ENCODE data around the gene KRTAP5-4. TPM values are rescaled to one million over a fixed set of nuclear protein-coding genes. Genes with fewer than 3 reads are reported as not detected.
"Not testable (repeated sequence)": the region's sequence is repeated elsewhere in the genome, so short reads cannot be mapped to it uniquely, and the experiment has no call there.

The KRTAP5-4 gene, protein sequence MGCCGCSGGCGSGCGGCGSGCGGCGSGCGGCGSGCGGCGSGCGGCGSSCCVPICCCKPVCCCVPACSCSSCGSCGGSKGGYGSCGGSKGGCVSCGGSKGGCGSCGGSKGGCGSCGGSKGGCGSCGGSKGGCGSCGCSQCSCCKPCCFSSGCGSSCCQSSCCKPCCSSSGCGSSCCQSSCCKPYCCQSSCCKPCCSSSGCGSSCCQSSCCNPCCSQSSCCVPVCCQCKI
- total RNA-seq: not detected
- total RNA-seq (2013): not detected
- 0 reads per million in 29 experiments for total RNA-seq

- H3K27ac Mint-ChIP-seq: no peak within 1 kb of the TSS
- POLR2A ChIA-PET: no interaction called here
These were observed at the start of gene KRTAP5-4 for GRCh38 chr11:1622086-1622485. KRTAP5-4 (minus strand) TSS chr11:1622138; CDS start chr11:1622093, 45 bp downstream.

GRCh38 chr11:1671658-1672057, 49.7 kb upstream of the KRTAP5-4 start:
- H3K27me3 Mint-ChIP-seq: peaks cover 25 to 44% of the 10 kb centered on the region in 2 donors
- no peak overlapping the region for H3K4me3 ChIP-seq (ENCODE audit: control insufficient read depth in 1 of 2, extremely low read depth in 1 of 2, low read length in 1 of 2)
- no peak overlapping the region for H3K27ac ChIP-seq (ENCODE audit: low read length)
- CTCF ChIA-PET: no interaction called here
- peaks cover 0 to 48% of the 10 kb centered on the region in 2 experiments for H3K27me3 ChIP-seq (replicated peaks in 1 of 2; ENCODE audit: control insufficient read depth in 2 of 2, extremely low read depth in 1 of 2, insufficient read depth in 2 of 2, low read length in 1 of 2)
- no peak overlapping the region for H3K27ac Mint-ChIP-seq
- no peaks in the 10 kb centered on the region for H3K9me3 ChIP-seq
- ATAC-seq (replicated peaks in 1 of 4): no peak
- H3K4me1 ChIP-seq (ENCODE audit: control insufficient read depth in 1 of 2, extremely low read depth in 1 of 2, insufficient read depth in 2 of 2, low read length in 2 of 2): peaks cover 0 to 4% of the 10 kb centered on the region in 2 experiments
- H3K36me3 Mint-ChIP-seq: no peaks in the 10 kb centered on the region
- no peaks in the 10 kb centered on the region for H3K9me3 Mint-ChIP-seq
- H3K4me3 Mint-ChIP-seq: no peak overlapping the region
- H3K36me3 ChIP-seq (ENCODE audit: control insufficient read depth in 2 of 2, extremely low read depth in 1 of 2, insufficient read depth in 1 of 2, low read length in 1 of 2): no peaks in the 10 kb centered on the region
- WGBS (ENCODE audit: insufficient coverage): 60% methylated on average over 4 of the region's 11 CpGs
- peaks cover 0 to 4% (median 2%) of the 10 kb centered on the region in 3 donors for H3K4me1 Mint-ChIP-seq
- POLR2A ChIA-PET: no interaction called here
- DNase-seq: no peak

More at GRCh38 chr11:1622086-1622485, at the start of gene KRTAP5-4:
- H3K27me3 Mint-ChIP-seq: peaks cover 7 to 16% of the 10 kb centered on the region in 2 donors
- Histone ChIP-seq H3K27ac (ENCODE audit: low read length) (no peak within 1 kb of the TSS), H3K27me3 (replicated peaks in 1 of 2; ENCODE audit: control insufficient read depth in 2 of 2, extremely low read depth in 1 of 2, insufficient read depth in 2 of 2, low read length in 1 of 2) (peaks cover 4 to 14% of the 10 kb centered on the region in 2 experiments), H3K4me1 (ENCODE audit: control insufficient read depth in 1 of 2, extremely low read depth in 1 of 2, insufficient read depth in 2 of 2, low read length in 2 of 2) (no peaks in the 10 kb centered on the region), H3K4me3 (ENCODE audit: control insufficient read depth in 1 of 2, extremely low read depth in 1 of 2, low read length in 1 of 2) (no peak within 1 kb of the TSS), H3K36me3 (ENCODE audit: control insufficient read depth in 2 of 2, extremely low read depth in 1 of 2, insufficient read depth in 1 of 2, low read length in 1 of 2) (no peaks in the 10 kb centered on the region), H3K9me3 (no peaks in the 10 kb centered on the region)
- H3K36me3 Mint-ChIP-seq: no peaks in the 10 kb centered on the region
- H3K9me3 Mint-ChIP-seq: no peaks in the 10 kb centered on the region
- H3K4me3 Mint-ChIP-seq: no peak within 1 kb of the TSS
- H3K4me1 Mint-ChIP-seq: peaks cover 0 to 6% (median 6%) of the 10 kb centered on the region in 3 donors
- ATAC-seq (replicated peaks in 1 of 4) (no peak), DNase-seq (no peak)
- CTCF ChIA-PET: no interaction called here
- WGBS (ENCODE audit: insufficient coverage): no CpG with 5 or more reads among the region's 1 CpG

DNA sequence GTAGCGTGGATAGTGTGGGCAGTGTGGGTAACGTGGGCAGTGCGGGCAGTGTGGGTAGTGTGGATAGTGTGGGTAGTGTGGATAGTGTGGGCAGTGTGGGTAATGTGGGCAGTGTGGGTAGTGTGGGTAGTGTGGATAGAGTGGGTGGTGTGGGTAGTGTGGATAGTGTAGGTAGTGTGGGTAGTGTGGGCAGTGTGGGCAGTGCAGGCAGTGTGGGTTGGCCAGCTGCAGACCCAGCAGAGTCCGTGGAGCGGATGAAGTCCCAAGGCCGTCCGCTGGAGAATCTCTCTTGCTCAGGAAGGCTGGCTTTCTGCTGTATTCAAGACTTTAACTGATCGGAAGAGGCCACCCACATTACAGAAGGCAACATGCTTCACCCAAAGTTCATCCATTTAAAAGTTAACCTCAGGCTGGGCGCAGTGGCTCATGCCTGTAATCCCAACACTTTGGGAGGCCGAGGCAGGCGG, 49.0 kb upstream of the KRTAP5-4 start:
- ChIA-PET CTCF (no interaction called here), POLR2A (no interaction called here)
- ATAC-seq (replicated peaks in 1 of 4) (no peak), DNase-seq (no peak)
- Mint-ChIP-seq H3K4me1 (peaks cover 0 to 4% (median 2%) of the 10 kb centered on the region in 3 donors), H3K4me3 (no peak overlapping the region), H3K36me3 (no peaks in the 10 kb centered on the region), H3K27ac (no peak overlapping the region), H3K27me3 (peaks cover 20 to 39% of the 10 kb centered on the region in 2 donors), H3K9me3 (no peaks in the 10 kb centered on the region)
- peaks cover 0 to 48% of the 10 kb centered on the region in 2 experiments for H3K27me3 ChIP-seq (replicated peaks in 1 of 2; ENCODE audit: control insufficient read depth in 2 of 2, extremely low read depth in 1 of 2, insufficient read depth in 2 of 2, low read length in 1 of 2)
- peaks cover 0 to 4% of the 10 kb centered on the region in 2 experiments for H3K4me1 ChIP-seq (ENCODE audit: control insufficient read depth in 1 of 2, extremely low read depth in 1 of 2, insufficient read depth in 2 of 2, low read length in 2 of 2)
- H3K27ac ChIP-seq (ENCODE audit: low read length): no peak overlapping the region
- H3K9me3 ChIP-seq: no peaks in the 10 kb centered on the region
- H3K4me3 ChIP-seq (ENCODE audit: control insufficient read depth in 1 of 2, extremely low read depth in 1 of 2, low read length in 1 of 2): no peak overlapping the region
- WGBS (ENCODE audit: insufficient coverage): 60% methylated on average over 5 of the region's 11 CpGs
- H3K36me3 ChIP-seq (ENCODE audit: control insufficient read depth in 2 of 2, extremely low read depth in 1 of 2, insufficient read depth in 1 of 2, low read length in 1 of 2): no peaks in the 10 kb centered on the region

DNA sequence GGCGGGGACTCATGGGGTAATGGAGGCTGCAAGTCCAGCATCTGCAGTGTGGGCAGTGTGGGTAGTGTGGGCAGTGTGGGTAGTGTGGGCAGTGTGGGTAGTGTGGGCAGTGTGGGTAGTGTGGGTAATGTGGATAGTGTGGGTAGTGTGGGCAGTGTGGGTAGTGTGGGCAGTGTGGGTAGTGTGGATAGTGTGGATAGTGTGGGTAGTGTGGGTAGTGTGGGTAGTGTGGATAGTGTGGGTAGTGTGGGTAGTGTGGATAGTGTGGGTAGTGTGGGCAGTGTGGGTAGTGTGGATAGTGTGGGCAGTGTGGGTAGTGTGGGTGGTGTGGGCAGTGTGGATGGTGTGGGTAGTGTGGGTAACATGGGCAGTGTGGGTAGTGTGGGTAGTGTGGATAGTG, 48.5 kb upstream of the KRTAP5-4 start:
- H3K9me3 ChIP-seq; POLR2A ChIA-PET; H3K4me3 ChIP-seq (ENCODE audit: control insufficient read depth in 1 of 2, extremely low read depth in 1 of 2, low read length in 1 of 2); DNase-seq; H3K4me3 Mint-ChIP-seq; H3K27ac ChIP-seq (ENCODE audit: low read length); H3K9me3 Mint-ChIP-seq; H3K36me3 Mint-ChIP-seq; H3K27ac Mint-ChIP-seq; CTCF ChIA-PET; ATAC-seq (replicated peaks in 1 of 4); H3K4me1 Mint-ChIP-seq; H3K4me1 ChIP-seq (ENCODE audit: control insufficient read depth in 1 of 2, extremely low read depth in 1 of 2, insufficient read depth in 2 of 2, low read length in 2 of 2); H3K36me3 ChIP-seq (ENCODE audit: control insufficient read depth in 2 of 2, extremely low read depth in 1 of 2, insufficient read depth in 1 of 2, low read length in 1 of 2): not testable (repeated sequence)
- H3K27me3 Mint-ChIP-seq: peaks cover 16 to 36% of the 10 kb centered on the region in 2 donors
- peaks cover 0 to 48% of the 10 kb centered on the region in 2 experiments for H3K27me3 ChIP-seq (replicated peaks in 1 of 2; ENCODE audit: control insufficient read depth in 2 of 2, extremely low read depth in 1 of 2, insufficient read depth in 2 of 2, low read length in 1 of 2)
- WGBS (ENCODE audit: insufficient coverage): 100% methylated on average over 1 of the region's 1 CpG

- ChIA-PET CTCF (no interaction called here), POLR2A (no interaction called here)
- H3K27me3 ChIP-seq (replicated peaks in 1 of 2; ENCODE audit: control insufficient read depth in 2 of 2, extremely low read depth in 1 of 2, insufficient read depth in 2 of 2, low read length in 1 of 2): peaks cover 0 to 45% of the 10 kb centered on the region in 2 experiments
- H3K27ac Mint-ChIP-seq: no peak overlapping the region
- no peak overlapping the region for H3K4me3 Mint-ChIP-seq
- no peaks in the 10 kb centered on the region for H3K9me3 Mint-ChIP-seq
- no peak overlapping the region for H3K27ac ChIP-seq (ENCODE audit: low read length)
- H3K4me1 ChIP-seq (ENCODE audit: control insufficient read depth in 1 of 2, extremely low read depth in 1 of 2, insufficient read depth in 2 of 2, low read length in 2 of 2): peaks cover 0 to 4% of the 10 kb centered on the region in 2 experiments
- 57% methylated on average over 19 of the region's 21 CpGs for WGBS (ENCODE audit: insufficient coverage)
- H3K36me3 Mint-ChIP-seq: no peaks in the 10 kb centered on the region
- H3K4me3 ChIP-seq (ENCODE audit: control insufficient read depth in 1 of 2, extremely low read depth in 1 of 2, low read length in 1 of 2): no peak overlapping the region
- H3K9me3 ChIP-seq: no peaks in the 10 kb centered on the region
- H3K4me1 Mint-ChIP-seq: peaks cover 0 to 4% (median 2%) of the 10 kb centered on the region in 3 donors
- peaks cover 16 to 33% of the 10 kb centered on the region in 2 donors for H3K27me3 Mint-ChIP-seq
- no peak for ATAC-seq (replicated peaks in 1 of 4)
- no peak for DNase-seq
- no peaks in the 10 kb centered on the region for H3K36me3 ChIP-seq (ENCODE audit: control insufficient read depth in 2 of 2, extremely low read depth in 1 of 2, insufficient read depth in 1 of 2, low read length in 1 of 2)
These were observed 47.7 kb upstream of the KRTAP5-4 start for GRCh38 chr11:1669546-1670218.

GRCh38 chr11:1668911-1669473, 47.1 kb upstream of the KRTAP5-4 start:
- POLR2A ChIA-PET: no interaction called here
- H3K27me3 Mint-ChIP-seq: peaks cover 16 to 26% of the 10 kb centered on the region in 2 donors
- WGBS (ENCODE audit: insufficient coverage): 2% methylated on average over 8 of the region's 13 CpGs
- Histone ChIP-seq H3K27me3 (replicated peaks in 1 of 2; ENCODE audit: control insufficient read depth in 2 of 2, extremely low read depth in 1 of 2, insufficient read depth in 2 of 2, low read length in 1 of 2) (peaks cover 0 to 40% of the 10 kb centered on the region in 2 experiments), H3K9me3 (no peaks in the 10 kb centered on the region), H3K27ac (ENCODE audit: low read length) (no peak overlapping the region), H3K4me3 (ENCODE audit: control insufficient read depth in 1 of 2, extremely low read depth in 1 of 2, low read length in 1 of 2) (no peak overlapping the region), H3K36me3 (ENCODE audit: control insufficient read depth in 2 of 2, extremely low read depth in 1 of 2, insufficient read depth in 1 of 2, low read length in 1 of 2) (no peaks in the 10 kb centered on the region), H3K4me1 (ENCODE audit: control insufficient read depth in 1 of 2, extremely low read depth in 1 of 2, insufficient read depth in 2 of 2, low read length in 2 of 2) (peaks cover 0 to 4% of the 10 kb centered on the region in 2 experiments)
- H3K4me1 Mint-ChIP-seq: peaks cover 0 to 4% (median 2%) of the 10 kb centered on the region in 3 donors
- ATAC-seq (replicated peaks in 1 of 4) (peak in 1 of 4 experiments; percentile 28), DNase-seq (no peak)
- CTCF ChIA-PET: no interaction called here
- no peak overlapping the region for H3K4me3 Mint-ChIP-seq
- no peaks in the 10 kb centered on the region for H3K9me3 Mint-ChIP-seq
- no peaks in the 10 kb centered on the region for H3K36me3 Mint-ChIP-seq
- H3K27ac Mint-ChIP-seq: no peak overlapping the region

Measured in T-cell (primary cell).